ENCODE measurements around the gene NDUFA11. TPM values are rescaled to one million over a fixed set of nuclear protein-coding genes. Genes with fewer than 3 reads are reported as not detected.
"Not testable (repeated sequence)": the region's sequence is repeated elsewhere in the genome, so short reads cannot be mapped to it uniquely, and the experiment has no call there.

The NDUFA11 gene
- total RNA-seq, 2 experiments from 2014 or later, result 280 to 293 TPM

DNA sequence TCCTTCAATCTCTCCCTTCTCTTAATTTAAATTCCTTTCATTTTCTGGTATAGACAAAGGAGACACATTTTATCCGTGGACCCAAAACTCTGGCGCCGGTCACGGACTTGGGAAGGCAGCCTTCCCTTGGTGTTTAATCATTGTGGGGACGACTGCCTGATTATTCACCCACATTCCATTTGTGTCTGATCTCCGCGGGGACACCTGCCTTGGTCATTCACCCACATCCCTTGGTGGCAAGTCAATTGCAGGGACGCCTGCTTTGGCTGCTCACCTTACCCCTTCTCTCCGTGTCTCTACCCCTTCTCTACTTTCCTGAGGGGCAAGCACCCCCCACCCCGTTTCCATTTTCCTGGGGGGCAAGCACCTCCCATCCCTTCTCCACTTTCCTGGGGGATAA lies 55.7 kb downstream of the NDUFA11 start:
- H3K4me2 ChIP-seq (ENCODE audit: low read length); H3K79me2 ChIP-seq (ENCODE audit: insufficient read depth, low read depth, low read length); intact Hi-C loops (cut with micrococcal nuclease; ENCODE audit: unreplicated experiment); H3K9me3 ChIP-seq (ENCODE audit: low read length); POLR2A ChIA-PET; CTCF ChIA-PET (ENCODE audit: unreplicated experiment); H2AFZ ChIP-seq (ENCODE audit: low read length); BruUV-seq (replicated peaks); H3K9me2 ChIP-seq (ENCODE audit: insufficient read depth, low read length); DNase-seq (ENCODE audit: low spot score); H3K36me3 ChIP-seq (ENCODE audit: insufficient read depth, low read length); H3K27ac ChIP-seq (ENCODE audit: low read depth, low read length, poor library complexity, severe bottlenecking); H4K20me1 ChIP-seq (ENCODE audit: insufficient read depth, low read length); H3K4me3 ChIP-seq (ENCODE audit: low read depth, low read length, poor library complexity, severe bottlenecking): not testable (repeated sequence)
- H3K4me1 ChIP-seq (ENCODE audit: insufficient read depth, low read length, poor library complexity, severe bottlenecking), result peaks cover 14% of the 10 kb centered on the region

Other genes starting within 250 kb of the NDUFA11 start
- 102 and 119 TPM in 2 replicates for gene MICOS13, start 223.3 kb downstream of the NDUFA11 start, total RNA-seq (2014; rRNA removed; shearing (Covaris generic))
- 39.2 and 41.7 TPM in 2 replicates for gene MICOS13, start 223.3 kb downstream of the NDUFA11 start, total RNA-seq (2022)
- 2.1 and 4.6 TPM in 2 replicates for gene HSD11B1L, start 222.8 kb downstream of the NDUFA11 start, total RNA-seq (2014; rRNA removed; shearing (Covaris generic))
- gene HSD11B1L, start 222.8 kb downstream of the NDUFA11 start, total RNA-seq (2022), result 4.6 and 4.9 TPM in 2 replicates
- 1,836 and 1,936 TPM in 2 replicates for gene RPL36, start 213.5 kb downstream of the NDUFA11 start, total RNA-seq (2014; rRNA removed; shearing (Covaris generic))
- gene RPL36, start 213.5 kb downstream of the NDUFA11 start, total RNA-seq (2022), result 1,232 and 1,257 TPM in 2 replicates
- gene LONP1, start 183.6 kb downstream of the NDUFA11 start, total RNA-seq (2014; rRNA removed; shearing (Covaris generic)), result 170 and 191 TPM in 2 replicates
- gene LONP1, start 183.6 kb downstream of the NDUFA11 start, total RNA-seq (2022), result 248 and 280 TPM in 2 replicates
- gene CATSPERD, start 183.2 kb downstream of the NDUFA11 start, total RNA-seq (2014; rRNA removed; shearing (Covaris generic)), result not detected in 2 replicates
- 0.26 TPM in 1 of 2 replicates, not detected in the other for gene CATSPERD, start 183.2 kb downstream of the NDUFA11 start, total RNA-seq (2022)
- gene PRR22, start 119.0 kb downstream of the NDUFA11 start, total RNA-seq (2014; rRNA removed; shearing (Covaris generic)), result 4.9 and 6.1 TPM in 2 replicates
- gene PRR22, start 119.0 kb downstream of the NDUFA11 start, total RNA-seq (2022), result 10.5 and 10.6 TPM in 2 replicates
- gene DUS3L, start 112.6 kb downstream of the NDUFA11 start, total RNA-seq (2014; rRNA removed; shearing (Covaris generic)), result 55.8 and 63.7 TPM in 2 replicates
- gene DUS3L, start 112.6 kb downstream of the NDUFA11 start, total RNA-seq (2022), result 59.6 and 76.9 TPM in 2 replicates
- gene NRTN, start 98.7 kb downstream of the NDUFA11 start, total RNA-seq (2014; rRNA removed; shearing (Covaris generic)), result 3.2 and 3.9 TPM in 2 replicates
- 0.49 and 1.0 TPM in 2 replicates for gene NRTN, start 98.7 kb downstream of the NDUFA11 start, total RNA-seq (2022)
- gene FUT6, start 64.1 kb downstream of the NDUFA11 start, total RNA-seq (2014; rRNA removed; shearing (Covaris generic)), result not detected in 2 replicates
- gene FUT6, start 64.1 kb downstream of the NDUFA11 start, total RNA-seq (2022), result not detected in 2 replicates
- 0.47 and 0.98 TPM in 2 replicates for gene FUT3, start 52.3 kb downstream of the NDUFA11 start, total RNA-seq (2014; rRNA removed; shearing (Covaris generic))
- 0.63 TPM in 1 of 2 replicates, not detected in the other for gene FUT3, start 52.3 kb downstream of the NDUFA11 start, total RNA-seq (2022)
- 0.09 and 0.93 TPM in 2 replicates for gene FUT5, start 33.2 kb downstream of the NDUFA11 start, total RNA-seq (2014; rRNA removed; shearing (Covaris generic))
- gene FUT5, start 33.2 kb downstream of the NDUFA11 start, total RNA-seq (2022), result 0.25 and 0.37 TPM in 2 replicates
- 6.6 and 6.8 TPM in 2 replicates for gene VMAC, start 1.1 kb upstream of the NDUFA11 start, total RNA-seq (2014; rRNA removed; shearing (Covaris generic))
- gene VMAC, start 1.1 kb upstream of the NDUFA11 start, total RNA-seq (2022), result 6.0 and 7.9 TPM in 2 replicates
- gene CAPS, start 10.5 kb upstream of the NDUFA11 start, total RNA-seq (2014; rRNA removed; shearing (Covaris generic)), result 5.6 and 8.1 TPM in 2 replicates
- 11.0 and 12.9 TPM in 2 replicates for gene CAPS, start 10.5 kb upstream of the NDUFA11 start, total RNA-seq (2022)
- 63.7 and 74.3 TPM in 2 replicates for gene RANBP3, start 74.3 kb upstream of the NDUFA11 start, total RNA-seq (2014; rRNA removed; shearing (Covaris generic))
- gene RANBP3, start 74.3 kb upstream of the NDUFA11 start, total RNA-seq (2022), result 90.2 and 99.9 TPM in 2 replicates
- gene RFX2, start 206.7 kb upstream of the NDUFA11 start, total RNA-seq (2014; rRNA removed; shearing (Covaris generic)), result 11.8 and 13.7 TPM in 2 replicates
- gene RFX2, start 206.7 kb upstream of the NDUFA11 start, total RNA-seq (2022), result 11.0 and 12.1 TPM in 2 replicates
- not detected in 2 replicates for gene ACSBG2, start 231.9 kb upstream of the NDUFA11 start, total RNA-seq (2014; rRNA removed; shearing (Covaris generic))
- gene ACSBG2, start 231.9 kb upstream of the NDUFA11 start, total RNA-seq (2022), result not detected in 2 replicates

Measured in OCI-LY7 (cell line).